Measurements from ENCODE around the gene CRELD2.

DNA sequence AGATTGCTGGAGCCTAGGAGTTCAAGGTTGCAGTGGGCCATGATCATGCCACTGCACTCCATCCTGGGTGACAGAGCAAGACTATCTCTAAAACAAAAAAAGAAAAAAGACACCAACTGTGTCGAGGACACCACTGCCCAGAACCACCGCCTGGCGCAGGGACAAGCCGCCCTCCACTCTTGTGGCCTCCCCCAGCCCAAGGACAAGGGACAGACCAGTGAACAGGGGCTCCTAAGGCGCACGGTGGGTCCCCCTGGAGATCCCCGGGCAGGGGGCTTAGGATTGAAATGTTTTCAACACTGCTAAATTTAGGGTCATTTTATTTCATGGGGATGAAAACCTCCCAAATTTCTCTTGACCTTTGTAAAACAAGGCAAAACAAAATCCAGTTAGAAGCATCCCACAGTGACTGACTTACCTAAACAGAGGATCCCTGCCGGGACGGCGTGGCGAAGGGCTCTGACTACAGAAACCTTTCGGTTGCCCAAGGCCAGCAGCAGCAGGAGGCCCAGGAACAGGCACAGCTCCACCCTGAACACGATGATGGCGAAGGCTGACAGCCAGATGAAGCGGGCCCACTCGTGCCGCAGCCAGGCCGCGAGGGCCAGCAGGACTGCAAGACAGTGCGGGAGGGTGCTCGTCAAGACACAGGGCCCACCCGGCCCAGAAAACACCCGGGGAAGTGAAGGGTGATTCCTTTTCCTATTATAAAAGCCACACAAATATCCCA, 8.8 kb upstream of the CRELD2 start:
- TF ChIP-seq POLR2AphosphoS5 (IDR thresholded peaks at IDR 0.05; ENCODE audit: low read depth) (no peak), EZH2phosphoT487 (IDR thresholded peaks at IDR 0.05; ENCODE audit: unreplicated experiment) (no peak), EZH2 (IDR thresholded peaks at IDR 0.05; ENCODE audit: low read depth, unreplicated experiment) (no peak), STAT1 (IDR thresholded peaks at IDR 0.05; ENCODE audit: unreplicated experiment) (no peak), CREB1 (CRISPR knock-in tag; IDR thresholded peaks at IDR 0.05; ENCODE audit: low read depth) (no peak), JUNB (IDR thresholded peaks at IDR 0.05; ENCODE audit: unreplicated experiment) (no peak)
- TF ChIP-seq, protein P1, sequence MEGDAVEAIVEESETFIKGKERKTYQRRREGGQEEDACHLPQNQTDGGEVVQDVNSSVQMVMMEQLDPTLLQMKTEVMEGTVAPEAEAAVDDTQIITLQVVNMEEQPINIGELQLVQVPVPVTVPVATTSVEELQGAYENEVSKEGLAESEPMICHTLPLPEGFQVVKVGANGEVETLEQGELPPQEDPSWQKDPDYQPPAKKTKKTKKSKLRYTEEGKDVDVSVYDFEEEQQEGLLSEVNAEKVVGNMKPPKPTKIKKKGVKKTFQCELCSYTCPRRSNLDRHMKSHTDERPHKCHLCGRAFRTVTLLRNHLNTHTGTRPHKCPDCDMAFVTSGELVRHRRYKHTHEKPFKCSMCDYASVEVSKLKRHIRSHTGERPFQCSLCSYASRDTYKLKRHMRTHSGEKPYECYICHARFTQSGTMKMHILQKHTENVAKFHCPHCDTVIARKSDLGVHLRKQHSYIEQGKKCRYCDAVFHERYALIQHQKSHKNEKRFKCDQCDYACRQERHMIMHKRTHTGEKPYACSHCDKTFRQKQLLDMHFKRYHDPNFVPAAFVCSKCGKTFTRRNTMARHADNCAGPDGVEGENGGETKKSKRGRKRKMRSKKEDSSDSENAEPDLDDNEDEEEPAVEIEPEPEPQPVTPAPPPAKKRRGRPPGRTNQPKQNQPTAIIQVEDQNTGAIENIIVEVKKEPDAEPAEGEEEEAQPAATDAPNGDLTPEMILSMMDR (conservative IDR thresholded peaks at IDR 0.05; ENCODE audit: low read depth in 2 of 2): no peak
- TF ChIP-seq, protein P2, sequence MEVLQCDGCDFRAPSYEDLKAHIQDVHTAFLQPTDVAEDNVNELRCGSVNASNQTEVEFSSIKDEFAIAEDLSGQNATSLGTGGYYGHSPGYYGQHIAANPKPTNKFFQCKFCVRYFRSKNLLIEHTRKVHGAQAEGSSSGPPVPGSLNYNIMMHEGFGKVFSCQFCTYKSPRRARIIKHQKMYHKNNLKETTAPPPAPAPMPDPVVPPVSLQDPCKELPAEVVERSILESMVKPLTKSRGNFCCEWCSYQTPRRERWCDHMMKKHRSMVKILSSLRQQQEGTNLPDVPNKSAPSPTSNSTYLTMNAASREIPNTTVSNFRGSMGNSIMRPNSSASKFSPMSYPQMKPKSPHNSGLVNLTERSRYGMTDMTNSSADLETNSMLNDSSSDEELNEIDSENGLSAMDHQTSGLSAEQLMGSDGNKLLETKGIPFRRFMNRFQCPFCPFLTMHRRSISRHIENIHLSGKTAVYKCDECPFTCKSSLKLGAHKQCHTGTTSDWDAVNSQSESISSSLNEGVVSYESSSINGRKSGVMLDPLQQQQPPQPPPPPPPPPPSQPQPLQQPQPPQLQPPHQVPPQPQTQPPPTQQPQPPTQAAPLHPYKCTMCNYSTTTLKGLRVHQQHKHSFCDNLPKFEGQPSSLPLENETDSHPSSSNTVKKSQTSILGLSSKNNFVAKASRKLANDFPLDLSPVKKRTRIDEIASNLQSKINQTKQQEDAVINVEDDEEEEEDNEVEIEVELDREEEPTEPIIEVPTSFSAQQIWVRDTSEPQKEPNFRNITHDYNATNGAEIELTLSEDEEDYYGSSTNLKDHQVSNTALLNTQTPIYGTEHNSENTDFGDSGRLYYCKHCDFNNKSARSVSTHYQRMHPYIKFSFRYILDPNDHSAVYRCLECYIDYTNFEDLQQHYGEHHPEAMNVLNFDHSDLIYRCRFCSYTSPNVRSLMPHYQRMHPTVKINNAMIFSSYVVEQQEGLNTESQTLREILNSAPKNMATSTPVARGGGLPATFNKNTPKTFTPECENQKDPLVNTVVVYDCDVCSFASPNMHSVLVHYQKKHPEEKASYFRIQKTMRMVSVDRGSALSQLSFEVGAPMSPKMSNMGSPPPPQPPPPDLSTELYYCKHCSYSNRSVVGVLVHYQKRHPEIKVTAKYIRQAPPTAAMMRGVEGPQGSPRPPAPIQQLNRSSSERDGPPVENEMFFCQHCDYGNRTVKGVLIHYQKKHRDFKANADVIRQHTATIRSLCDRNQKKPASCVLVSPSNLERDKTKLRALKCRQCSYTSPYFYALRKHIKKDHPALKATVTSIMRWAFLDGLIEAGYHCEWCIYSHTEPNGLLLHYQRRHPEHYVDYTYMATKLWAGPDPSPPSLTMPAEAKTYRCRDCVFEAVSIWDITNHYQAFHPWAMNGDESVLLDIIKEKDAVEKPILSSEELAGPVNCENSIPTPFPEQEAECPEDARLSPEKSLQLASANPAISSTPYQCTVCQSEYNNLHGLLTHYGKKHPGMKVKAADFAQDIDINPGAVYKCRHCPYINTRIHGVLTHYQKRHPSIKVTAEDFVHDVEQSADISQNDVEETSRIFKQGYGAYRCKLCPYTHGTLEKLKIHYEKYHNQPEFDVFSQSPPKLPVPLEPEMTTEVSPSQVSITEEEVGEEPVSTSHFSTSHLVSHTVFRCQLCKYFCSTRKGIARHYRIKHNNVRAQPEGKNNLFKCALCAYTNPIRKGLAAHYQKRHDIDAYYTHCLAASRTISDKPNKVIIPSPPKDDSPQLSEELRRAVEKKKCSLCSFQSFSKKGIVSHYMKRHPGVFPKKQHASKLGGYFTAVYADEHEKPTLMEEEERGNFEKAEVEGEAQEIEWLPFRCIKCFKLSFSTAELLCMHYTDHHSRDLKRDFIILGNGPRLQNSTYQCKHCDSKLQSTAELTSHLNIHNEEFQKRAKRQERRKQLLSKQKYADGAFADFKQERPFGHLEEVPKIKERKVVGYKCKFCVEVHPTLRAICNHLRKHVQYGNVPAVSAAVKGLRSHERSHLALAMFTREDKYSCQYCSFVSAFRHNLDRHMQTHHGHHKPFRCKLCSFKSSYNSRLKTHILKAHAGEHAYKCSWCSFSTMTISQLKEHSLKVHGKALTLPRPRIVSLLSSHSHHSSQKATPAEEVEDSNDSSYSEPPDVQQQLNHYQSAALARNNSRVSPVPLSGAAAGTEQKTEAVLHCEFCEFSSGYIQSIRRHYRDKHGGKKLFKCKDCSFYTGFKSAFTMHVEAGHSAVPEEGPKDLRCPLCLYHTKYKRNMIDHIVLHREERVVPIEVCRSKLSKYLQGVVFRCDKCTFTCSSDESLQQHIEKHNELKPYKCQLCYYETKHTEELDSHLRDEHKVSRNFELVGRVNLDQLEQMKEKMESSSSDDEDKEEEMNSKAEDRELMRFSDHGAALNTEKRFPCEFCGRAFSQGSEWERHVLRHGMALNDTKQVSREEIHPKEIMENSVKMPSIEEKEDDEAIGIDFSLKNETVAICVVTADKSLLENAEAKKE (CRISPR knock-in tag; IDR thresholded peaks at IDR 0.05): no peak
- TF ChIP-seq, protein P3, sequence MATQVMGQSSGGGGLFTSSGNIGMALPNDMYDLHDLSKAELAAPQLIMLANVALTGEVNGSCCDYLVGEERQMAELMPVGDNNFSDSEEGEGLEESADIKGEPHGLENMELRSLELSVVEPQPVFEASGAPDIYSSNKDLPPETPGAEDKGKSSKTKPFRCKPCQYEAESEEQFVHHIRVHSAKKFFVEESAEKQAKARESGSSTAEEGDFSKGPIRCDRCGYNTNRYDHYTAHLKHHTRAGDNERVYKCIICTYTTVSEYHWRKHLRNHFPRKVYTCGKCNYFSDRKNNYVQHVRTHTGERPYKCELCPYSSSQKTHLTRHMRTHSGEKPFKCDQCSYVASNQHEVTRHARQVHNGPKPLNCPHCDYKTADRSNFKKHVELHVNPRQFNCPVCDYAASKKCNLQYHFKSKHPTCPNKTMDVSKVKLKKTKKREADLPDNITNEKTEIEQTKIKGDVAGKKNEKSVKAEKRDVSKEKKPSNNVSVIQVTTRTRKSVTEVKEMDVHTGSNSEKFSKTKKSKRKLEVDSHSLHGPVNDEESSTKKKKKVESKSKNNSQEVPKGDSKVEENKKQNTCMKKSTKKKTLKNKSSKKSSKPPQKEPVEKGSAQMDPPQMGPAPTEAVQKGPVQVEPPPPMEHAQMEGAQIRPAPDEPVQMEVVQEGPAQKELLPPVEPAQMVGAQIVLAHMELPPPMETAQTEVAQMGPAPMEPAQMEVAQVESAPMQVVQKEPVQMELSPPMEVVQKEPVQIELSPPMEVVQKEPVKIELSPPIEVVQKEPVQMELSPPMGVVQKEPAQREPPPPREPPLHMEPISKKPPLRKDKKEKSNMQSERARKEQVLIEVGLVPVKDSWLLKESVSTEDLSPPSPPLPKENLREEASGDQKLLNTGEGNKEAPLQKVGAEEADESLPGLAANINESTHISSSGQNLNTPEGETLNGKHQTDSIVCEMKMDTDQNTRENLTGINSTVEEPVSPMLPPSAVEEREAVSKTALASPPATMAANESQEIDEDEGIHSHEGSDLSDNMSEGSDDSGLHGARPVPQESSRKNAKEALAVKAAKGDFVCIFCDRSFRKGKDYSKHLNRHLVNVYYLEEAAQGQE (IDR thresholded peaks at IDR 0.05; ENCODE audit: unreplicated experiment): no peak

Data from GM23338 (cell line).